ENCODE measurements around the gene BEST2. TPM values are rescaled to one million over a fixed set of nuclear protein-coding genes. Genes with fewer than 3 reads are reported as not detected.
A peak's percentile ranks its signal among the peaks of the same experiment; 100 is the strongest.
"Not testable (repeated sequence)": the region's sequence is repeated elsewhere in the genome, so short reads cannot be mapped to it uniquely, and the experiment has no call there.

Gene BEST2
- total RNA-seq, 1 donor from 2014 or later: not detected

DNA sequence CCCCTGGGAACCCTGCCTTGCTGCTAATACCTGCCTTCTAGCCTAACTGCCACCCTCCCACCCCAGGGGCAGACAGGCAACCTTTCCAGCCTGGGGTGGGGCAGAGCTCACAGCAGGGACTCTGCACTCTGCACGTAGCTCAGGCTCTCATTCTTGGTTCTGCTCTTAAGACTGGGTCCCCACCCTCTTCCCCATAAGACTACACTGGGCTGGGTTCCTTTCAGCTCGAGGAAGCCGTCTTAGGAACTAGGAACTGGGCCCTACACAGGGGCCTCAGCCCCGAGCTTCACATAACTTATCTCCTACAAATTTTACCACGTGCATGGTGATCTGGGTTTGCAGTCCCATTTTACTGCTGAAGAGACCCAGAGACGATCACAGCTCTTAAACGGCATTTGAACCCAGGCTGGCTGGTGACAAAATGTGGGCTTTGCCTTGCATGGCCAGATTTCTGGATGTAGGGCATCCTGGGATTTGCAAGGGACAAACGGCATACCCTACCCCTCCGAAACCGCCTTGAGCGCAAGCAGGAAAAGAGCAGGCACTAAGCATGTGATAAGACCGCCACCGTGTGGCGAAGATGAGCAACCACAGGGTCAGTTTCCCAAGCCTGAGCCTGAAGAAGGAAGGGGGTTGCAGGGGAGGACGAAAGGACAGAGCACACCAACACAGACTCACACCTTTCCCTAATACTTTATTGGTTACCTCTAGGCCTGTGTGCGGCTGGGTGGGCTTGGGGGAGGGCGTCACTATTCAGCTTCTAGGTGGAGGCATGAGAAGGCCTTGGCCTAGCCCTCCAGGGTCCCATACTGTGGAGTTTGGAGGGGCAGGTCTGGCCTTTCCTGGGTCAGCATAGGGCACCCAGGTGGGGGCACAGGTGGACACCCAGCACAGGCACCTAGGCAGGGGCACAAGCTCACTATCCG is 44.8 kb downstream of the BEST2 start:
- no peaks in the 10 kb centered on the region for H3K9me3 ChIP-seq (ENCODE audit: control insufficient read depth in 3 of 3, low read length in 3 of 3)

DNA sequence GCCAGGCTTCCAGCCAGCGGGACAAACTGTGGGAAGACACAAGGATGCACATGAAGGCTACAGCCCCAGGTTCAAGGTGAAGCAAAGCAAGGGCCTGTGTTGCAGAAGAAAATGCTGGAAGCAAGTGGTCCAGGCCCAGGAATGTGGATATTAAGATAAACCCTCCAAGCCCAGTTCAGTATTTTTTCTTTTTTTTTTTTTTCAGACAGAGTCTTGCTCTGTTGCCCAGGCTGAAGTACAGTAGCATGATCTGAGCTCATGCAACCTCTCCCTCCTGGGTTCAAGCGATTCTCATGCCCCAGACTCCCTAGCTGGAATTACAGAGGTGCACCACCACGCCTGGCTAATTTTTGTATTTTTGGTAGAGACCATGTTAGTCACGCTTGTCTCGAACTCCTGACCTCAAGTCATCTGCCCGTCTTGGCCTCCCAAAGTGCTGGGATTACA is 45.6 kb downstream of the BEST2 start:
- Histone ChIP-seq H3K36me3 (ENCODE audit: control insufficient read depth in 3 of 3, insufficient read depth in 3 of 3, low read length in 3 of 3) (peaks cover 20 to 29% (median 24%) of the 10 kb centered on the region in 3 donors), H3K27ac (ENCODE audit: low read depth, low read length) (no peak overlapping the region), H3K4me1 (ENCODE audit: control insufficient read depth in 3 of 3, insufficient read depth in 3 of 3, low read length in 3 of 3) (peaks cover 31 to 52% (median 34%) of the 10 kb centered on the region in 3 donors), H3K9me3 (ENCODE audit: control insufficient read depth in 3 of 3, low read length in 3 of 3) (no peaks in the 10 kb centered on the region), H3K27me3 (ENCODE audit: control insufficient read depth in 3 of 3, insufficient read depth in 3 of 3, low read length in 3 of 3) (no peaks in the 10 kb centered on the region), H3K4me3 (ENCODE audit: low read length in 3 of 3) (no peak overlapping the region), H3K9ac (ENCODE audit: low read depth in 1 of 3, low read length in 3 of 3) (no peak overlapping the region)

More for the DNA sequence above, 44.8 kb downstream of the BEST2 start:
- Histone ChIP-seq H3K27ac (ENCODE audit: low read depth, low read length) (peak overlapping the region; percentile 40), H3K27me3 (ENCODE audit: control insufficient read depth in 3 of 3, insufficient read depth in 3 of 3, low read length in 3 of 3) (no peaks in the 10 kb centered on the region), H3K4me1 (ENCODE audit: control insufficient read depth in 3 of 3, insufficient read depth in 3 of 3, low read length in 3 of 3) (peaks cover 28 to 45% (median 31%) of the 10 kb centered on the region in 3 donors), H3K9ac (ENCODE audit: low read depth in 1 of 3, low read length in 3 of 3) (peak overlapping the region in 2 of 3 donors; percentile 54), H3K4me3 (ENCODE audit: low read length in 3 of 3) (peak overlapping the region in 1 of 3 donors; percentile 40), H3K36me3 (ENCODE audit: control insufficient read depth in 3 of 3, insufficient read depth in 3 of 3, low read length in 3 of 3) (peaks cover 20 to 27% (median 24%) of the 10 kb centered on the region in 3 donors)

DNA sequence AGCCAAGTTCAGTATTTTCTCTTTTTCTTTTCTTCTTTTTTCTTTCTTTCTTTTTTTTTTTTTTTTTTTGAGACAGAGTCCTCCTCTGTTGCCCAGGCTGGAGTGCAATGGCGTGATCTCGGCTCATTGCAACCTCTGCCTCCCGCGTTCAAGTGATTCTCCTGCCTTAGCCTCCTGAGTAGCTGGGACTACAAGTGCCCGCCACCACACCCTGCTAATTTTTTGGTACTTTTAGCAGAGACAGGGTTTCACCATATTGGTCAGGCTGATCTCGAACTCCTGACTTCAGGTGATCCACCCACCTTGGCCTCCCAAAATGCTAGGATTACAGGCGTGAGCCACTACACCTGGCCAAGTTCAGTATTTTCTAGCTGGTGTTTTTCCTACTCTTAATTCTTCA is 46.0 kb downstream of the BEST2 start:
- not testable (repeated sequence) for H3K27ac ChIP-seq (ENCODE audit: low read depth, low read length); H3K27me3 ChIP-seq (ENCODE audit: control insufficient read depth in 3 of 3, insufficient read depth in 3 of 3, low read length in 3 of 3); H3K9ac ChIP-seq (ENCODE audit: low read depth in 1 of 3, low read length in 3 of 3); H3K9me3 ChIP-seq (ENCODE audit: control insufficient read depth in 3 of 3, low read length in 3 of 3); H3K4me3 ChIP-seq (ENCODE audit: low read length in 3 of 3)
- H3K4me1 ChIP-seq (ENCODE audit: control insufficient read depth in 3 of 3, insufficient read depth in 3 of 3, low read length in 3 of 3): peaks cover 35 to 53% (median 38%) of the 10 kb centered on the region in 3 donors
- H3K36me3 ChIP-seq (ENCODE audit: control insufficient read depth in 3 of 3, insufficient read depth in 3 of 3, low read length in 3 of 3): peaks cover 20 to 27% (median 24%) of the 10 kb centered on the region in 3 donors

DNA sequence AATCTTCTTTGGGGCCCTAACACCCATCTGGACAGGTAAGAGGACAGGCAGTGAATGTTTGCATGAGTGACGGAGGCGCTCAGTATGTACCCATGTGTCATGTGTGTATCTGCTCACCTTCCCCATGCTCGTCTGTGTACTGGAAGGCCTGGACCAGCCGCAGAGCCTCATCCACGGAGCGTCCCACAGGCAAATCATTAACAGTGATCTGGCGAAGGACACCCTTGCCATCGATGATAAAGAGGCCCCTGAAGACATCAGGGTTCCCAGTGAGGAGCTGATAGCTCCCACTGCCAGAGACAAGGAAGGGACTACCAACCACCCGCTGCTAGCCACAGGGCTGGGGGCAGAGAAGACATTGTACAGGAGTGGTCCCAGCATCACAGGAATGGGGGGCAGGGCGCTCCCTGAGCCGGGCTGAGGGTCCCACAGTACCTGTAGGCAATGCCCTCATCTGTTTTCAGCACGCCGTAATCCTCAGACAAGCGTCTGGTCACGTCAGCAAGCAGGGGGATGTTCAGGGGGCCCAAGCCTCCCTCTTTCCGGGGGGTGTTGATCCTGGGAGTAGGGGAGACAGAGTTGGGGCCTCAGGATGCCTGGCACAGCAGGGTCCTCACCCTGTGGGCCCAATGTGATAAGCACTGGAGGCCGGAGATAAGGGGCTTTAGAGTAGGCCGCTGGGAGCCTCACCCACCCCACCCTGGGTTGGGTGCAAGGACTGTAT is 48.3 kb downstream of the BEST2 start:
- H3K9me3 ChIP-seq (ENCODE audit: control insufficient read depth in 3 of 3, low read length in 3 of 3): no peaks in the 10 kb centered on the region
- H3K27me3 ChIP-seq (ENCODE audit: control insufficient read depth in 3 of 3, insufficient read depth in 3 of 3, low read length in 3 of 3): no peaks in the 10 kb centered on the region
- peak overlapping the region; percentile 93 to 99 (median 97) for H3K9ac ChIP-seq (ENCODE audit: low read depth in 1 of 3, low read length in 3 of 3)
- H3K36me3 ChIP-seq (ENCODE audit: control insufficient read depth in 3 of 3, insufficient read depth in 3 of 3, low read length in 3 of 3): peaks cover 20 to 25% (median 24%) of the 10 kb centered on the region in 3 donors
- peaks cover 28 to 43% (median 30%) of the 10 kb centered on the region in 3 donors for H3K4me1 ChIP-seq (ENCODE audit: control insufficient read depth in 3 of 3, insufficient read depth in 3 of 3, low read length in 3 of 3)
- H3K27ac ChIP-seq (ENCODE audit: low read depth, low read length): no peak overlapping the region
- peak overlapping the region in 2 of 3 donors; percentile 19 to 99 for H3K4me3 ChIP-seq (ENCODE audit: low read length in 3 of 3)

DNA sequence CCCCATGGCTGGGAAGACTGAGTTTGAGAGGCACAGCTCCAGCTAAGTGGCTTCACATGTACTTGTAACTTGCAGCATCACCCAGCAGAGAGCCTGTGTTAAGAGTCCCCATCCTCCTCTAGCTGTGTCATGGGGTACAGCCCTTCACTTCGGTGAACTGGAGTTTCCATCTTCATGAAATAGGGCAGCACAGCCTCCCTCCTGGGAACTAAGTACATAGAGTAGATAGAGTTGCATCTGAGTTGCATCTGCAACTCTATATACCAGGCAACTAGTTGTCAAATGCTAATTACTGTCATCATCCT is 48.8 kb downstream of the BEST2 start:
- Histone ChIP-seq H3K36me3 (ENCODE audit: control insufficient read depth in 3 of 3, insufficient read depth in 3 of 3, low read length in 3 of 3) (peaks cover 20 to 25% (median 24%) of the 10 kb centered on the region in 3 donors), H3K27me3 (ENCODE audit: control insufficient read depth in 3 of 3, insufficient read depth in 3 of 3, low read length in 3 of 3) (no peaks in the 10 kb centered on the region), H3K9ac (ENCODE audit: low read depth in 1 of 3, low read length in 3 of 3) (peak overlapping the region; percentile 93 to 99 (median 97)), H3K4me1 (ENCODE audit: control insufficient read depth in 3 of 3, insufficient read depth in 3 of 3, low read length in 3 of 3) (peaks cover 28 to 40% (median 30%) of the 10 kb centered on the region in 3 donors), H3K9me3 (ENCODE audit: control insufficient read depth in 3 of 3, low read length in 3 of 3) (no peaks in the 10 kb centered on the region), H3K4me3 (ENCODE audit: low read length in 3 of 3) (peak overlapping the region; percentile 5 to 99 (median 98)), H3K27ac (ENCODE audit: low read depth, low read length) (no peak overlapping the region)

DNA sequence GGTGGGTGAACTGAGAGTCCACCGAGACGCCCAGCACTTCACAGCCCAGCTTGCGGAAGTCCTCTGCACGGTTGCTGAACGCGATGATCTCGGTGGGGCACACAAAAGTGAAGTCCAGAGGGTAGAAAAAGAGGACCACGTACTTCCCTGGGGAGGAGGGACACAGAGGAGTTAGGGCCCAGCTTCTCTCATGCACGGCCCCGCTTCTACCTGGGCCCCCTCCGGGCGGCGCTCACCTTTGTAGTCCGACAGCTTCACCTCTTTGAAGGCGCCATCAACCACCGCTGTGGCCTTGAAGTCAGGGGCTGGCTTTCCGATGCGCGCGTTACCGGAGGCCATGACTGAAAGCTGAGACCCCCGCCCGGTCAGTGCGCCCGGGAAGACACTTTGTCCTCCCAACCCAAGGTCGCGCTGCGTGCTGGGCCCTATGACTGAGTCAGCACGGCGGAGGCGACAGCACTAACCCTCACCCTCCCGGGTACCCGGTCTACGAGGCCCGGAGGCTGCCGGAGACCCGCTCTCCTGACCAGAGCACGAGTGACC is 49.4 kb downstream of the BEST2 start:
- H3K27ac ChIP-seq (ENCODE audit: low read depth, low read length): peak overlapping the region; percentile 85
- H3K9ac ChIP-seq (ENCODE audit: low read depth in 1 of 3, low read length in 3 of 3): peak overlapping the region; percentile 93 to 99 (median 97)
- H3K27me3 ChIP-seq (ENCODE audit: control insufficient read depth in 3 of 3, insufficient read depth in 3 of 3, low read length in 3 of 3): no peaks in the 10 kb centered on the region
- no peaks in the 10 kb centered on the region for H3K9me3 ChIP-seq (ENCODE audit: control insufficient read depth in 3 of 3, low read length in 3 of 3)
- peaks cover 28 to 40% (median 30%) of the 10 kb centered on the region in 3 donors for H3K4me1 ChIP-seq (ENCODE audit: control insufficient read depth in 3 of 3, insufficient read depth in 3 of 3, low read length in 3 of 3)
- peaks cover 20 to 25% (median 24%) of the 10 kb centered on the region in 3 donors for H3K36me3 ChIP-seq (ENCODE audit: control insufficient read depth in 3 of 3, insufficient read depth in 3 of 3, low read length in 3 of 3)
- H3K4me3 ChIP-seq (ENCODE audit: low read length in 3 of 3): peak overlapping the region; percentile 94 to 99 (median 98)

DNA sequence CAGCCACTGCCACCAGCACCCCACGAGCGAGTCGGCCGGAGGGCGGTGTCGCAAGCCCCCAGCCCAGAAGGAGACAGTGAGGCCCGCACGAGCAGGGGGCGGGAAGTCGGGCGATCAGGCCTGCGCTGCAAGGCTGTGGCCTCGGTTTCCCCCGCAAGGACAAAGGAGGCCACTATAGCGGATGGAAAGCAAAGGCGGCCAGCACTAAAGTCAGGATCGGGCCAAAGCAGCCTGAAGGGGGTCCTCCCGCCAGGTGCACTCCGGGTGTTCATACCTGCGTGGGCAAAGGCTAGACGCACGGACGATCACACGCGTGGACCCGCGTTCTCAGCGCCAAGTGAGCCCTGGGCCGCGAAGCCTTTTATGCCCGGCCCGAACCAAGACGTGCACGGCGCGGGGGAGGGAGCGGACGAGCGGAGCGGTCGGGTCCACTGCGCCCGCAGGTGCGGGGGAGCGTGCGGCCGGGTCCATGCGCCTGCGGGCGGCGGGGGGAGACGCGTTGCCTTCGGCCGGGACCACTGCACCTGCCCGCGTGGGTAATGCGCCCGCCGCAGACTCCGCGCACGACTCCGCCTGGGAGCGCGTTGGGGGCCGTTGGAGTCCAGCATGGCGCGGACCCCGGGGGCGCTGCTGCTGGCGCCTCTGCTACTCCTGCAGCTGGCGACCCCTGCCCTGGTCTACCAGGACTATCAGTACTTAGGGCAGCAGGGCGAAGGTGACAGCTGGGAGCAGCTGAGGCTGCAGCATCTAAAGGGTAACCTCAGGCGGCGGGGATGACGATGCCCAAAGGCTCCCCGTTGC is 50.1 kb downstream of the BEST2 start, which contains the start of the genes PRDX2 and THSD8:
Gene PRDX2, minus strand, starts transcription at position 335 of the 801 bp plus-strand sequence. CDS start 539 bp downstream, outside the sequence.
Gene THSD8, plus strand, starts transcription at position 604 of the 801 bp plus-strand sequence. Its CDS starts 3 bp downstream, at position 607.
- no peaks in the 10 kb centered on the region for H3K27me3 ChIP-seq (ENCODE audit: control insufficient read depth in 3 of 3, insufficient read depth in 3 of 3, low read length in 3 of 3)
- peak within 1 kb of the TSS; percentile 94 to 99 (median 98) for H3K4me3 ChIP-seq (ENCODE audit: low read length in 3 of 3)
- no peaks in the 10 kb centered on the region for H3K9me3 ChIP-seq (ENCODE audit: control insufficient read depth in 3 of 3, low read length in 3 of 3)
- peak within 1 kb of the TSS; percentile 85 for H3K27ac ChIP-seq (ENCODE audit: low read depth, low read length)
- H3K9ac ChIP-seq (ENCODE audit: low read depth in 1 of 3, low read length in 3 of 3): peak within 1 kb of the TSS; percentile 93 to 99 (median 97)
- H3K4me1 ChIP-seq (ENCODE audit: control insufficient read depth in 3 of 3, insufficient read depth in 3 of 3, low read length in 3 of 3): peaks cover 26 to 39% (median 29%) of the 10 kb centered on the region in 3 donors
- H3K36me3 ChIP-seq (ENCODE audit: control insufficient read depth in 3 of 3, insufficient read depth in 3 of 3, low read length in 3 of 3): peaks cover 20 to 24% (median 22%) of the 10 kb centered on the region in 3 donors

DNA sequence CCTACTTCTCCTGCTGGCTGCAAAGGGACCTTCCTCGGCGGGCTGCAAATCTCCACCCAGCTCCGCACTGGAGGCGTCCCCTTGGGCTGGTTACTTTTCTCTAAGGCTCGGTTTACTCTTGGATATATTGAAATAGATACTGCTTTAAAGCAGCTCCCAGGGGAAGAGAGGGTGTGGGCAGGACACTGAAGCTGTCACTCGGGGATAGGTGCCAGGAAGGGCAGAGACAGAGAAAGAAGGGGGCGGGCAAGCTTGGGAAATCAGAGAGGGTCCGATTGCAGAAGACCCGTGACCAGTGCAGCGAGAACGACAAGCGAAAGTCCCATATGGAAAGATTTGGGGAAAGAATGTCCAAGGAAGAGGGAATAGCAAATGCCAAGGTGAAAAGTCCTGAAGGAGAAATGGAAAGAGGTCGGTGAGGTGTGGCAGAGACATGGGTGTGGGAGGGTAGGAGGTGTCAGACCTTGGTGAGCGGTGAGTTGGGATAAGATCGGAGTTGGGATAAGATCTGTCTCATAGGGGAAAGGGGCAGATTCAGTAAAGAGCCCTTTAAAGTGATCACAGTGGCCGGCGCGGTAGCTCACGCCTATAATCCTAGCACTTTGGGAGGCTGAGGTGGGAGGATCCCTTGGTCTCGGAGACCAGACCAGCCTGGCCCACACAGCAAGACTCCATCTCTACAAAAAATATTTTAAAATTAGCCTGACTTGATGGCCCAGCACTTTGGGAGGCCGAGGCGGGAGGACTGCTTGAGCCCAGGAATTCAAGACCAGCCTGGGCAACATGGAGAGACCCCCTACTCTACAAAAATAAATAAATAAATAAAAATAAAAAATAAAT is 50.9 kb downstream of the BEST2 start:
- Histone ChIP-seq H3K27me3 (ENCODE audit: control insufficient read depth in 3 of 3, insufficient read depth in 3 of 3, low read length in 3 of 3) (no peaks in the 10 kb centered on the region), H3K4me3 (ENCODE audit: low read length in 3 of 3) (peak overlapping the region; percentile 94 to 99 (median 98)), H3K9me3 (ENCODE audit: control insufficient read depth in 3 of 3, low read length in 3 of 3) (no peaks in the 10 kb centered on the region), H3K9ac (ENCODE audit: low read depth in 1 of 3, low read length in 3 of 3) (peak overlapping the region; percentile 93 to 99 (median 97)), H3K27ac (ENCODE audit: low read depth, low read length) (no peak overlapping the region), H3K4me1 (ENCODE audit: control insufficient read depth in 3 of 3, insufficient read depth in 3 of 3, low read length in 3 of 3) (peaks cover 31 to 46% (median 33%) of the 10 kb centered on the region in 3 donors), H3K36me3 (ENCODE audit: control insufficient read depth in 3 of 3, insufficient read depth in 3 of 3, low read length in 3 of 3) (peaks cover 16 to 20% (median 18%) of the 10 kb centered on the region in 3 donors)

Data from skeletal muscle tissue (tissue), 4 donors.